ENCODE data around the gene RFC3.

RFC3 gene

GRCh38 chr13:33872005-33872351 lies 54.0 kb downstream of the RFC3 start:
- no peak for TF ChIP-seq CTCF (IDR thresholded peaks at IDR 0.05)

GRCh38 chr13:33873251-33873908 lies 55.4 kb downstream of the RFC3 start:
- TF ChIP-seq CTCF (IDR thresholded peaks at IDR 0.05) = no peak

GRCh38 chr13:33874871-33875270 lies 56.9 kb downstream of the RFC3 start:
- peak; percentile 26; the same call in 1 of the 2 replicates for TF ChIP-seq CTCF (IDR thresholded peaks at IDR 0.05)

GRCh38 chr13:33875618-33876401 lies 57.9 kb downstream of the RFC3 start:
- no peak for TF ChIP-seq CTCF (IDR thresholded peaks at IDR 0.05)

GRCh38 chr13:33876716-33877394 lies 58.9 kb downstream of the RFC3 start:
- no peak for TF ChIP-seq CTCF (IDR thresholded peaks at IDR 0.05)

GRCh38 chr13:33879118-33879517 lies 61.2 kb downstream of the RFC3 start:
- TF ChIP-seq CTCF (IDR thresholded peaks at IDR 0.05) = no peak

GRCh38 chr13:33882804-33883203 lies 64.9 kb downstream of the RFC3 start:
- no peak for TF ChIP-seq CTCF (IDR thresholded peaks at IDR 0.05)
